ENCODE data around the gene TH. TPM values are rescaled to one million over a fixed set of nuclear protein-coding genes. Genes with fewer than 3 reads are reported as not detected.

The TH gene
- polyA plus RNA-seq, 1 of the 3 experiments (the other 2 are of a cell fraction), result not detected

GRCh38 chr11:2169626-2170570 lies 1.7 kb downstream of the TH start:
- Histone ChIP-seq H3K27me3 (ENCODE audit: insufficient read depth) (no peaks in the 10 kb centered on the region), H3K36me3 (replicated peaks in 1 of 2; ENCODE audit: control insufficient read depth in 1 of 2, insufficient read depth in 2 of 2, low read length in 1 of 2) (no peaks in the 10 kb centered on the region), H4K20me1 (ENCODE audit: insufficient read depth) (no peaks in the 10 kb centered on the region), H3K9me2 (no peaks in the 10 kb centered on the region), H3K4me3 (ENCODE audit: low read depth in 2 of 2, low read length in 1 of 2) (no peak overlapping the region), H3K9me3 (no peaks in the 10 kb centered on the region), H3F3A (replicated peaks; ENCODE audit: insufficient read depth) (no peaks in the 10 kb centered on the region), H3K4me2 (no peak overlapping the region), H3K79me2 (ENCODE audit: insufficient read depth) (no peaks in the 10 kb centered on the region), H3K9ac (no peak overlapping the region), H3K27ac (ENCODE audit: low read depth in 2 of 2, low read length in 1 of 2) (peak overlapping the region in 1 of 2 experiments; percentile 71; a peak in 1 of 4 replicates), H2AFZ (ENCODE audit: low read depth) (no peak overlapping the region), H3K4me1 (ENCODE audit: control insufficient read depth in 1 of 2, insufficient read depth in 2 of 2, low read depth in 1 of 2, low read length in 1 of 2) (peaks cover 0 to 42% of the 10 kb centered on the region in 2 experiments; a peak in 1 of 4 replicates)
- TF ChIP-seq ELF1 (IDR thresholded peaks at IDR 0.05), result no peak
- TF ChIP-seq, protein P1, sequence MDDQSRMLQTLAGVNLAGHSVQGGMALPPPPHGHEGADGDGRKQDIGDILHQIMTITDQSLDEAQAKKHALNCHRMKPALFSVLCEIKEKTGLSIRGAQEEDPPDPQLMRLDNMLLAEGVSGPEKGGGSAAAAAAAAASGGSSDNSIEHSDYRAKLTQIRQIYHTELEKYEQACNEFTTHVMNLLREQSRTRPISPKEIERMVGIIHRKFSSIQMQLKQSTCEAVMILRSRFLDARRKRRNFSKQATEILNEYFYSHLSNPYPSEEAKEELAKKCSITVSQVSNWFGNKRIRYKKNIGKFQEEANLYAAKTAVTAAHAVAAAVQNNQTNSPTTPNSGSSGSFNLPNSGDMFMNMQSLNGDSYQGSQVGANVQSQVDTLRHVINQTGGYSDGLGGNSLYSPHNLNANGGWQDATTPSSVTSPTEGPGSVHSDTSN (IDR thresholded peaks at IDR 0.05), result no peak
- no peak for TF ChIP-seq SIN3A (IDR thresholded peaks at IDR 0.05; ENCODE audit: borderline replicate concordance, low read depth, low read length)
- no peak for TF ChIP-seq MEF2A (IDR thresholded peaks at IDR 0.05; ENCODE audit: borderline replicate concordance, low read depth)
- no peak for TF ChIP-seq USF2 (IDR thresholded peaks at IDR 0.05; ENCODE audit: borderline replicate concordance, low read depth, low read length)
- TF ChIP-seq FOXM1 (IDR thresholded peaks at IDR 0.05; ENCODE audit: low read depth), result no peak
- no peak for TF ChIP-seq FOSL2 (IDR thresholded peaks at IDR 0.05; ENCODE audit: borderline replicate concordance, low read depth)
- TF ChIP-seq MAX (IDR thresholded peaks at IDR 0.05; ENCODE audit: low read depth), result no peak
- TF ChIP-seq GABPA (IDR thresholded peaks at IDR 0.05; ENCODE audit: low read depth), result no peak
- no peak for TF ChIP-seq TAF1 (IDR thresholded peaks at IDR 0.05; ENCODE audit: borderline replicate concordance, low read depth, low read length)
- TF ChIP-seq NFIC (IDR thresholded peaks at IDR 0.05; ENCODE audit: borderline replicate concordance), result no peak
- TF ChIP-seq RCOR1 (IDR thresholded peaks at IDR 0.05; ENCODE audit: low read length), result no peak
- TF ChIP-seq, protein P2, sequence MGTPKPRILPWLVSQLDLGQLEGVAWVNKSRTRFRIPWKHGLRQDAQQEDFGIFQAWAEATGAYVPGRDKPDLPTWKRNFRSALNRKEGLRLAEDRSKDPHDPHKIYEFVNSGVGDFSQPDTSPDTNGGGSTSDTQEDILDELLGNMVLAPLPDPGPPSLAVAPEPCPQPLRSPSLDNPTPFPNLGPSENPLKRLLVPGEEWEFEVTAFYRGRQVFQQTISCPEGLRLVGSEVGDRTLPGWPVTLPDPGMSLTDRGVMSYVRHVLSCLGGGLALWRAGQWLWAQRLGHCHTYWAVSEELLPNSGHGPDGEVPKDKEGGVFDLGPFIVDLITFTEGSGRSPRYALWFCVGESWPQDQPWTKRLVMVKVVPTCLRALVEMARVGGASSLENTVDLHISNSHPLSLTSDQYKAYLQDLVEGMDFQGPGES (IDR thresholded peaks at IDR 0.05; ENCODE audit: low read depth, low read length), result no peak
- no peak for TF ChIP-seq YY1 (IDR thresholded peaks at IDR 0.05; ENCODE audit: low read depth)
- TF ChIP-seq, protein P3, sequence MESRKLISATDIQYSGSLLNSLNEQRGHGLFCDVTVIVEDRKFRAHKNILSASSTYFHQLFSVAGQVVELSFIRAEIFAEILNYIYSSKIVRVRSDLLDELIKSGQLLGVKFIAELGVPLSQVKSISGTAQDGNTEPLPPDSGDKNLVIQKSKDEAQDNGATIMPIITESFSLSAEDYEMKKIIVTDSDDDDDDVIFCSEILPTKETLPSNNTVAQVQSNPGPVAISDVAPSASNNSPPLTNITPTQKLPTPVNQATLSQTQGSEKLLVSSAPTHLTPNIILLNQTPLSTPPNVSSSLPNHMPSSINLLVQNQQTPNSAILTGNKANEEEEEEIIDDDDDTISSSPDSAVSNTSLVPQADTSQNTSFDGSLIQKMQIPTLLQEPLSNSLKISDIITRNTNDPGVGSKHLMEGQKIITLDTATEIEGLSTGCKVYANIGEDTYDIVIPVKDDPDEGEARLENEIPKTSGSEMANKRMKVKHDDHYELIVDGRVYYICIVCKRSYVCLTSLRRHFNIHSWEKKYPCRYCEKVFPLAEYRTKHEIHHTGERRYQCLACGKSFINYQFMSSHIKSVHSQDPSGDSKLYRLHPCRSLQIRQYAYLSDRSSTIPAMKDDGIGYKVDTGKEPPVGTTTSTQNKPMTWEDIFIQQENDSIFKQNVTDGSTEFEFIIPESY (IDR thresholded peaks at IDR 0.05; ENCODE audit: borderline replicate concordance, low read depth), result no peak
- 70% methylated on average over 24 of the region's 45 CpGs for WGBS (ENCODE audit: low lambda C conversion rate)
- ChIA-PET CTCF (interaction anchor here (0.7 to 14.7 kb wide), 10 partner anchors 9 to 517 kb away, joined by 3 to 253 read pairs (median 4); partner anchors contain the start of gene INS), POLR2A (interaction anchor here (1.6 kb wide), 1 partner anchor 24 kb away, joined by 8 read pairs; no protein-coding TSS in a partner anchor)
- DNase-seq, result peak; percentile 66
